ENCODE results near the gene REXO1.
A peak's percentile ranks its signal among the peaks of the same experiment; 100 is the strongest.

The REXO1 gene

DNA sequence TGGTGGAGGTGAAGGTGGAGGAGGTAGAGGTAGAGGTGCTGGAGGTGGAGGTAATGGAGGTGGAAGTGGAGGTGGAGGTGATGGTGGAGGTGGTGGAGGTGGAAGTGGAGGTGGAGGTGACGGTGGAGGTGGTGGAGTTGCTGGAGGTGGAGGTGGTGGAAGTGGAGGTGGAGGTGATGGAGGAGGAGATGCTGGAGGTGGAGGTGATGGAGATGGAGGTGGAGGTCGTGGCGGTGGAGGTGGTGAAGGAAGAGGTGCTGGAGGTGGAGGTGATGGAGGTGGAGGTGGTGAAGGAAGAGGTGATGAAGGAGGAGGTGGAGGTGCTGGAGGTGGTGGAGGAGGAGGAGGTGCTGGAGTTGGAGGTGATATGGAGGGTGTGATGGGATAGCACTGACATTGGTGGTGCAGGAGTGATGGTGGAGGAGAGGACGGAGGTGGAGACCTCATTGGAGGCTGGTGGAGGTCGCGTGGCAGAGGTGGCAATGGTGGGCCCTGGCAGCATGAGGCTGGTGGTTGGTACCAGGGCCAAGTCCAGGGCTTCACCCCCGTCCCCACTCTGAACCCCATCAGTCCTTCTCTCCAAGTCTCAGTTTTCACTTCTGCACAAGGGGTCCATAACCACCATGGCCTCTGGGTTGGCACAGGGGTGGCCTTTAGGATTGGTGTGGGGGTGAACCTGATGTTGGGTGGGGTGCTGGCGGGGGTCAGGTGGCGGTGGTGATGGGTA, 79.2 kb downstream of the REXO1 start:
- TF ChIP-seq, protein P1, sequence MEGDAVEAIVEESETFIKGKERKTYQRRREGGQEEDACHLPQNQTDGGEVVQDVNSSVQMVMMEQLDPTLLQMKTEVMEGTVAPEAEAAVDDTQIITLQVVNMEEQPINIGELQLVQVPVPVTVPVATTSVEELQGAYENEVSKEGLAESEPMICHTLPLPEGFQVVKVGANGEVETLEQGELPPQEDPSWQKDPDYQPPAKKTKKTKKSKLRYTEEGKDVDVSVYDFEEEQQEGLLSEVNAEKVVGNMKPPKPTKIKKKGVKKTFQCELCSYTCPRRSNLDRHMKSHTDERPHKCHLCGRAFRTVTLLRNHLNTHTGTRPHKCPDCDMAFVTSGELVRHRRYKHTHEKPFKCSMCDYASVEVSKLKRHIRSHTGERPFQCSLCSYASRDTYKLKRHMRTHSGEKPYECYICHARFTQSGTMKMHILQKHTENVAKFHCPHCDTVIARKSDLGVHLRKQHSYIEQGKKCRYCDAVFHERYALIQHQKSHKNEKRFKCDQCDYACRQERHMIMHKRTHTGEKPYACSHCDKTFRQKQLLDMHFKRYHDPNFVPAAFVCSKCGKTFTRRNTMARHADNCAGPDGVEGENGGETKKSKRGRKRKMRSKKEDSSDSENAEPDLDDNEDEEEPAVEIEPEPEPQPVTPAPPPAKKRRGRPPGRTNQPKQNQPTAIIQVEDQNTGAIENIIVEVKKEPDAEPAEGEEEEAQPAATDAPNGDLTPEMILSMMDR (conservative IDR thresholded peaks at IDR 0.05; ENCODE audit: low read depth, low read length), result no peak
- H3K4me3 ChIP-seq (ENCODE audit: low read length), result no peak overlapping the region
- DNase-seq (ENCODE audit: low read depth), result no peak

DNA sequence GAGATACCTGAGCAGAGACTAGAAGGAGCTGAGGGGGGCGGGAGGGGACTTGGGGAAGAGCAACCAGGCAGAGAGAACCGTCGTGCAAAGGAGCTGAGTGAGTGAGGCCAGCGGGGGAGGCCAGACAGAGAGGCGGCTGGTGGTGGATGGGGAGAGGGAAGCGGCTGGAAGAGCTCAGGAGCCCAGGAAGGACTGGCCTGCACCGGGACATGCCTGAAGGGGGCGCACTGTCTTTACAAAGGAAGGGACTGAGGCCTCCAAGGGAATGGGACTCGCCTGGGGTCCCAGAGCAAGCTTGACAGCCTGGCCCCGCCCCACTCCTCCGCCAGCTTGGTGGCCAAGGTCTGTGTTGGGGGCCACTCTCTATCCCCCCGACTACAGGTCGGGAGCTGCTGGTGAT, 80.0 kb downstream of the REXO1 start:
- DNase-seq (ENCODE audit: low read depth), result no peak
- no peak overlapping the region for H3K4me3 ChIP-seq (ENCODE audit: low read length)
- TF ChIP-seq, protein P1 (conservative IDR thresholded peaks at IDR 0.05; ENCODE audit: low read depth, low read length), result peak; percentile 40

DNA sequence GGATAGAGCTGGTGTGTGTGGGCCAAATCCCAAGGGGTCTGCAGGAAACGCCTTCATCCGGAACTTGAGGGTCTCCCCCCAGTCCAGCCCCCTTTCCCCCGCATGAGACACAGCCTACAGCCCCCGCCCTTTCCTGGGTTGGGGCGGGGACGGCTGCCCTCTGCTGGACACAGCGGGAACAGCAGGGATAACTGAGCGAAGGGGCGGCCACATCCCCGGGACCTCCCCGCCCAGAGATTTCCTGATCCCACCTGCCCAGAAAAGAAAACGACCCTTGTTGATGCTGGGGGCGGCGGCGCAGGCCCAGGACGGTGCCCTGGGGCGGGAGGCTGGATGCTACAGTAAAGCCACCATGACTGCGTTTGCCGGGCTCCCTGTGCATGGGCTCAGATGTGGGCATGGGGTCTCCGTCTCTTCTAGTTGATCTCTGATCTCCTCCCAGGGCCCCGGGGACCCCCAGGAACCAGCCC, 80.8 kb downstream of the REXO1 start:
- no peak overlapping the region for H3K4me3 ChIP-seq (ENCODE audit: low read length)
- no peak for DNase-seq (ENCODE audit: low read depth)
- TF ChIP-seq, protein P1 (conservative IDR thresholded peaks at IDR 0.05; ENCODE audit: low read depth, low read length), result peak; percentile 86

DNA sequence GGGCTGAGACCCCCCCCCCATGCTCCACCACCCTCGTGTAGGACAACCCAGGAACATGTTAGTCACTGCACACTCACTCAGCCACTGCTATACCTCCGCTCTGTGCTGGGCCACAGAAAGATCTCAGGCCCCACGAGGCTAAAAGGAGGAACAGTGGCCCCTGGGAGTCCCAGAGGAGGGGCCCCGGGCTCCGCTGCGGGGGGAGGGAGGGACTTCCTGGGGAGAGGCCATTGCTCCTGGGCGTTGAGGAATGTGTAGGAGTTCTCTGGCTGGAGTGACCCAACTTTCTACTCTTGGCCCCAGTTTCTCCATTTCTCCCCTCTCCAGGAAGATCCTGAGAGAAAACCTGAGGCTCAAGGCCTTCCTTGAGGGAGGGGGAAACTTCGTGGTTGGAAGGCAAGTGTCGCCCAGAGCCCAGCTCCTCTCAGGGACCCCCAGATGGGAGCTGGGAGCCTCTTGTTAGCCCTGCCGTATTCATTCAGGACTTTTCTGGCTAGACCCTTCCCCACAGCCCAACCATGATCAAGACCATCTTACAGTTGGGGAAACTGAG, 81.4 kb downstream of the REXO1 start:
- TF ChIP-seq, protein P1 (conservative IDR thresholded peaks at IDR 0.05; ENCODE audit: low read depth, low read length), result no peak
- no peak overlapping the region for H3K4me3 ChIP-seq (ENCODE audit: low read length)
- DNase-seq (ENCODE audit: low read depth), result no peak

DNA sequence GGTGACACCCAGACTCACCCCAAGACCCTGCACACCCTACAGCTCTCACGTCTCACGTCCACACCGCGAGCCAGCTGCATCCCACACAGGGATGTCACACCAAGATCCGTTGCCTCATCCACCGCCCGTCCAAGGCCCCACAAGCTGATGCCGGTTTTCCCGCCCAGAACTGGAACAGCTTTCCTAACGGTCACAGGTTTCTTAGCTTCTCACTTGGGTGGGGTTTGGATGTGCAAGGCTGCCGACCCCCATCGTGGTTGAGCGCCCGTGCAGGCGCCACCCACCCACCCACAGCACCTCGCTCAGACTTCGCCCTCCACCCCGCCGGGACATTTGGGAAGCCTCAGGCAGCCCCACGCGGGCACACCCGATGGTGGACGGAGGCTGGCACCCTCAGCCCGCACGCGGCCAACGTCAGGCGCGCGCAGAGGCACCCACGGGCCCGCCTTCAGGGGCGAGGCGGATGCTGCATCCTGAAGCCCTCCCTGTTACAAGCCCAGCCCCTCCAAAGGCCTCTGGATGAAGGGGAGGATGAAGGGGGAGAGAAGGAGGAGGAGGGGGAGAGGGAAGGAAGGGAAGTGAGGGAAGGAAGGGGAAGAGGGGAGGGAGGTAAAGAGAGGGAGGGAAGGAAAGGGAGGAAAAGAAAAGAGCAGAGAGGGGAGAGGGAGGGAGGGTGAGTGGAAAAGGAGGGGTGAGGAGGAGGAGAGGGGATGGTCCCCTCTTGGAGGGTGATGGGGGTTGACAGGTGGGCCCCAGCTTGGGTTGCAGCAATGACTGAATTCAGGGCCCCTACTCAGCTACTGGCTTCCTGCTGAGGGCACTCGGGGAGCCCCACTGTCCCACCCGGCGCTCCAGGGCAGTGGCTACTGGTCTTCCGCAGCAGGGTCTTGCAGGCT, 82.1 kb downstream of the REXO1 start:
- no peak overlapping the region for H3K4me3 ChIP-seq (ENCODE audit: low read length)
- TF ChIP-seq, protein P1 (conservative IDR thresholded peaks at IDR 0.05; ENCODE audit: low read depth, low read length), result no peak

More for the DNA sequence above, 82.1 kb downstream of the REXO1 start:
- DNase-seq (ENCODE audit: low read depth), result no peak

Measured in retinal pigment epithelial cell (primary cell).